ENCODE data around the gene ULK2.

GRCh38 chr17:19780846-19781245 lies 86.9 kb downstream of the ULK2 start:
- TF ChIP-seq CTCF (conservative IDR thresholded peaks at IDR 0.05; ENCODE audit: low read length) (no peak), EZH2phosphoT487 (IDR thresholded peaks at IDR 0.05; ENCODE audit: borderline replicate concordance, low read depth, low read length) (no peak)

Data from OCI-LY7 (cell line).